Right lobe of liver (tissue), 4 donors: ENCODE measurements around the gene CHST13.

Experiments
- POLR2A ChIP-seq: fragments of 450-650 bp; IDR thresholded peaks from one replicate; pipeline ENCODE4 v1.6.1; 2017; ENCODE audit warnings: antibody characterized with exemption, mild to moderate bottlenecking
- TF ChIP-seq, protein P1 (sequence below), 4 donors: fragments of 200-600 bp in 3 of 4; fragments of 450-650 bp in 1 of 4; IDR thresholded peaks; one replicate each; pipeline versions ENCODE4 v1.5.1 to v1.8.0; 2016 to 2022; ENCODE audit warnings: antibody characterized with exemption in 4 of 4, mild to moderate bottlenecking in 2 of 4
- donor health status: DM: no; HTN: no; CAD: no.
- donor health status: DM: no; HTN: no; CAD: no.
- donor health status: DM: no; HTN: yes; CAD: no.

DNA sequence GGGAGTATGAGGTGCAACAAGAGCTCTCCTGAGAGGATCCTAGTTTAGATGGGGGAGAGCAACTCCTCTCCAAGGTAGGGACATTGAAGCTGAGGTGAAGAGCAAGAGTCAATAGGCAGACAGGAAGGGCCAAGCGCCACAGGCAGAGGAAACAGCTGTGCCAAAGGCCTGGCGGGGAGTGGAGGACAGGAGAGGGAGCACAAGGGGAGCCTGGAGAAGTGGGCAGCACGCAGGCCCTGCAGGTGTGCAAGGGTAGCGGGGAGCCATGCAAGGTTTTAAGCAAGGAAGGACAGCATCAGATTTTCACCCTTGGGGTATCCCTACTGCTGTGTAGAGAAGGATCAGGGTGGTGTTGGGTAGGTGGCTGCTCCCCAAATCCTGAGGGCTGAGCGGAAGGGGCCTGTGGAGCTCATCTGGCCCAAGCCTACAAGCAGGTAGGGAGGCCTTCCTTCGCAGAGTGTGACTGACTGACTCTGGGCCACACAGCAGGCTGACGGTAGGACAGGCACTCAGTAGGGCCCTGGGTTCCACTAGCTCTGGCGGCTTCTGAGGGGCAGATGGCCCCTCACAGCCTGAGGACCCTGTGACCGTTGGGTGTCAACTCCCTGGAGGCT is 13.3 kb downstream of the CHST13 start:
- TF ChIP-seq, protein P1, sequence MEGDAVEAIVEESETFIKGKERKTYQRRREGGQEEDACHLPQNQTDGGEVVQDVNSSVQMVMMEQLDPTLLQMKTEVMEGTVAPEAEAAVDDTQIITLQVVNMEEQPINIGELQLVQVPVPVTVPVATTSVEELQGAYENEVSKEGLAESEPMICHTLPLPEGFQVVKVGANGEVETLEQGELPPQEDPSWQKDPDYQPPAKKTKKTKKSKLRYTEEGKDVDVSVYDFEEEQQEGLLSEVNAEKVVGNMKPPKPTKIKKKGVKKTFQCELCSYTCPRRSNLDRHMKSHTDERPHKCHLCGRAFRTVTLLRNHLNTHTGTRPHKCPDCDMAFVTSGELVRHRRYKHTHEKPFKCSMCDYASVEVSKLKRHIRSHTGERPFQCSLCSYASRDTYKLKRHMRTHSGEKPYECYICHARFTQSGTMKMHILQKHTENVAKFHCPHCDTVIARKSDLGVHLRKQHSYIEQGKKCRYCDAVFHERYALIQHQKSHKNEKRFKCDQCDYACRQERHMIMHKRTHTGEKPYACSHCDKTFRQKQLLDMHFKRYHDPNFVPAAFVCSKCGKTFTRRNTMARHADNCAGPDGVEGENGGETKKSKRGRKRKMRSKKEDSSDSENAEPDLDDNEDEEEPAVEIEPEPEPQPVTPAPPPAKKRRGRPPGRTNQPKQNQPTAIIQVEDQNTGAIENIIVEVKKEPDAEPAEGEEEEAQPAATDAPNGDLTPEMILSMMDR (IDR thresholded peaks at IDR 0.05) = no peak
- TF ChIP-seq POLR2A = no peak
